Fibroblast of upper back skin (primary cell): ENCODE data around the gene ANKDD1B.
"Not testable (repeated sequence)": the region's sequence is repeated elsewhere in the genome, so short reads cannot be mapped to it uniquely, and the experiment has no call there.

Experiments used
- DNase-seq: peaks from one replicate; pipeline ENCODE4 v3.0.0-alpha.2; 2013

The ANKDD1B gene

GRCh38 chr5:75662061-75662460, 50.8 kb downstream of the ANKDD1B start:
- DNase-seq, result no peak

- DNase-seq, result no peak
These were observed 52.5 kb downstream of the ANKDD1B start for GRCh38 chr5:75663579-75664284.

- DNase-seq, result no peak
These were observed 53.7 kb downstream of the ANKDD1B start for GRCh38 chr5:75664979-75665378.

- DNase-seq, result peak; percentile 7
These were observed 55.5 kb downstream of the ANKDD1B start for GRCh38 chr5:75666801-75667200.

GRCh38 chr5:75667586-75667985, 56.3 kb downstream of the ANKDD1B start:
- DNase-seq, result no peak

GRCh38 chr5:75668445-75668844, 57.2 kb downstream of the ANKDD1B start:
- no peak for DNase-seq

GRCh38 chr5:75668977-75669689, 57.9 kb downstream of the ANKDD1B start:
- no peak for DNase-seq

GRCh38 chr5:75670577-75670976, 59.3 kb downstream of the ANKDD1B start:
- DNase-seq, result no peak

- DNase-seq, result no peak
These were observed 60.3 kb downstream of the ANKDD1B start for GRCh38 chr5:75671506-75671905.

- DNase-seq, result no peak
These were observed 61.4 kb downstream of the ANKDD1B start for GRCh38 chr5:75672616-75673015.

- no peak for DNase-seq
These were observed 64.5 kb downstream of the ANKDD1B start for GRCh38 chr5:75675783-75676182.

GRCh38 chr5:75677607-75678006, 66.4 kb downstream of the ANKDD1B start:
- DNase-seq, result no peak

GRCh38 chr5:75678155-75678554, 66.9 kb downstream of the ANKDD1B start:
- no peak for DNase-seq

GRCh38 chr5:75681125-75681830, 70.0 kb downstream of the ANKDD1B start:
- DNase-seq, result peak; percentile 41

- DNase-seq, result no peak
These were observed 73.9 kb downstream of the ANKDD1B start for GRCh38 chr5:75685141-75685540.

GRCh38 chr5:75686480-75686879, 75.2 kb downstream of the ANKDD1B start:
- no peak for DNase-seq

- no peak for DNase-seq
These were observed 79.4 kb downstream of the ANKDD1B start for GRCh38 chr5:75690669-75691068.

- DNase-seq, result no peak
These were observed 83.5 kb downstream of the ANKDD1B start for GRCh38 chr5:75694781-75695180.

GRCh38 chr5:75695472-75696351, 84.5 kb downstream of the ANKDD1B start:
- not testable (repeated sequence) for DNase-seq

- DNase-seq, result no peak
These were observed 90.6 kb downstream of the ANKDD1B start for GRCh38 chr5:75701856-75702255.

GRCh38 chr5:75706016-75706415, 94.8 kb downstream of the ANKDD1B start:
- peak; percentile 1 for DNase-seq

- no peak for DNase-seq
These were observed 95.5 kb downstream of the ANKDD1B start for GRCh38 chr5:75706775-75707174.
